ENCODE data around the gene ZNF747.

Gene ZNF747

GRCh38 chr16:30534368-30535105 lies at the start of gene ZNF747:
Gene ZNF747 (minus strand): TSS chr16:30534858. CDS start chr16:30534679, 179 bp downstream.
- DNase-seq: peak; percentile 89

- no peak for DNase-seq
These were observed 48.1 kb upstream of the ZNF747 start for GRCh38 chr16:30582611-30583340.

GRCh38 chr16:30581457-30581856 lies 46.8 kb upstream of the ZNF747 start:
- DNase-seq: no peak

- DNase-seq: no peak
These were observed 40.0 kb upstream of the ZNF747 start for GRCh38 chr16:30574678-30575077.

GRCh38 chr16:30571445-30572322 lies 37.0 kb upstream of the ZNF747 start, which contains the start of gene ZNF688:
Gene ZNF688 (minus strand): TSS chr16:30571714. CDS start chr16:30571629, 85 bp downstream.
- DNase-seq: peak; percentile 95

- DNase-seq: no peak
These were observed 36.2 kb upstream of the ZNF747 start for GRCh38 chr16:30570636-30571444.

GRCh38 chr16:30569746-30570635 lies 35.3 kb upstream of the ZNF747 start:
- no peak for DNase-seq

GRCh38 chr16:30569281-30569680 lies 34.6 kb upstream of the ZNF747 start:
- DNase-seq: no peak

GRCh38 chr16:30567991-30568638 lies 33.5 kb upstream of the ZNF747 start:
- peak; percentile 44 for DNase-seq

GRCh38 chr16:30567160-30567990 lies 32.7 kb upstream of the ZNF747 start:
- peak; percentile 24 for DNase-seq

GRCh38 chr16:30566531-30566930 lies 31.9 kb upstream of the ZNF747 start:
- DNase-seq: no peak

- no peak for DNase-seq
These were observed 31.3 kb upstream of the ZNF747 start for GRCh38 chr16:30565984-30566383.

- DNase-seq: no peak
These were observed 30.9 kb upstream of the ZNF747 start for GRCh38 chr16:30565526-30565925.

- no peak for DNase-seq
These were observed 27.4 kb upstream of the ZNF747 start for GRCh38 chr16:30562021-30562420.

GRCh38 chr16:30561089-30561816 lies 26.6 kb upstream of the ZNF747 start:
- DNase-seq: no peak

GRCh38 chr16:30559690-30560089 lies 25.0 kb upstream of the ZNF747 start:
- DNase-seq: no peak

- DNase-seq: no peak
These were observed 24.2 kb upstream of the ZNF747 start for GRCh38 chr16:30558789-30559377.

GRCh38 chr16:30557957-30558788 lies 23.5 kb upstream of the ZNF747 start, which contains the start of gene ZNF764:
Gene ZNF764 (minus strand): TSS chr16:30558374. CDS start chr16:30558182, 192 bp downstream.
- DNase-seq: peak; percentile 95
